Activated CD4-positive, alpha-beta T cell treated with anti-CD3 and anti-CD28 coated beads, Interleukin-2, amount 50 U/mL, for 4 hours (primary cell): ENCODE data around the gene FAM117A.
"Not testable (repeated sequence)": the region's sequence is repeated elsewhere in the genome, so short reads cannot be mapped to it uniquely, and the experiment has no call there.

ENCODE experiments used
- DNase-seq, 2 experiments: peaks; one replicate each; pipeline ENCODE4 v3.0.0-alpha.2; 2020

The FAM117A gene

GRCh38 chr17:49739641-49740271 is 24.2 kb downstream of the FAM117A start:
- DNase-seq: peak; percentile 84 to 85

GRCh38 chr17:49738456-49739163 is 25.3 kb downstream of the FAM117A start:
- DNase-seq: no peak

GRCh38 chr17:49734515-49735490 is 29.1 kb downstream of the FAM117A start:
- no peak for DNase-seq

GRCh38 chr17:49731435-49731831 is 32.5 kb downstream of the FAM117A start:
- no peak for DNase-seq

GRCh38 chr17:49730785-49731434 is 33.0 kb downstream of the FAM117A start:
- DNase-seq: no peak

GRCh38 chr17:49730078-49730784 is 33.7 kb downstream of the FAM117A start:
- DNase-seq: no peak

GRCh38 chr17:49729069-49729468 is 34.9 kb downstream of the FAM117A start:
- DNase-seq: no peak

- no peak for DNase-seq
Measured at GRCh38 chr17:49728425-49728824, 35.5 kb downstream of the FAM117A start.

- DNase-seq: no peak
Measured at GRCh38 chr17:49727380-49727779, 36.6 kb downstream of the FAM117A start.

- no peak for DNase-seq
Measured at GRCh38 chr17:49725452-49726130, 38.3 kb downstream of the FAM117A start.

- DNase-seq: not testable (repeated sequence)
Measured at GRCh38 chr17:49724552-49724951, 39.4 kb downstream of the FAM117A start.

GRCh38 chr17:49723423-49723822 is 40.5 kb downstream of the FAM117A start:
- no peak for DNase-seq

GRCh38 chr17:49722066-49722465 is 41.9 kb downstream of the FAM117A start:
- no peak for DNase-seq

- no peak for DNase-seq
Measured at GRCh38 chr17:49717371-49717861, 46.5 kb downstream of the FAM117A start.

- no peak for DNase-seq
Measured at GRCh38 chr17:49716668-49717364, 47.1 kb downstream of the FAM117A start.

- peak; percentile 37 to 46 for DNase-seq
Measured at GRCh38 chr17:49715717-49716279, 48.1 kb downstream of the FAM117A start.

GRCh38 chr17:49715216-49715615 is 48.7 kb downstream of the FAM117A start:
- peak in 1 of 2 experiments; percentile 12 for DNase-seq

- DNase-seq: no peak
Measured at GRCh38 chr17:49708515-49709183, 55.3 kb downstream of the FAM117A start.

- peak; percentile 99 for DNase-seq
Measured at GRCh38 chr17:49707608-49708514, 56.1 kb downstream of the FAM117A start, which contains the start of gene SLC35B1. Gene SLC35B1 (minus strand): TSS chr17:49707964. CDS start chr17:49707833, 131 bp downstream.
